IMR-90 (cell line): ENCODE data around the gene MAGEF1. TPM values are rescaled to one million over a fixed set of nuclear protein-coding genes. Genes with fewer than 3 reads are reported as not detected.

ENCODE experiments used
- ATAC-seq: fragments of 200-7000 bp; cut with Tn5 transposase; 2 replicates; pipeline ENCODE4 v1.9.1; 2020; ENCODE audit warnings: low read depth, mild to moderate bottlenecking, moderate library complexity
- BruUV-seq: library from RNA; stranded (reverse); fragments of 400-500 nt; replicated peaks from 2 replicates; lab custom pipeline; 2021; lab: Mats Ljungman, UMichigan
- CTCF ChIA-PET: fragments of 300-600 bp; formaldehyde crosslinking; extraction: SDS; loops from one replicate; lab custom pipeline; 2021; ENCODE audit warnings: antibody characterized with exemption; lab: Yijun Ruan, JAX
- POLR2A ChIA-PET: fragments of 300-600 bp; sonication (Branson Sonifier 250); formaldehyde crosslinking; loops from one replicate; lab custom pipeline; 2022; ENCODE audit warnings: antibody characterized with exemption; ENCODE audit not compliant: unreplicated experiment; lab: Charles Lee
- DNase-seq: peaks from one replicate; pipeline ENCODE4 v3.0.0; 2013
- H2AFZ ChIP-seq: replicated peaks from 2 replicates; pipeline ENCODE3; 2013; ENCODE audit warnings: low read length, mild to moderate bottlenecking; ENCODE audit not compliant: poor library complexity
- H2AK5ac ChIP-seq: 2 replicates; pipeline ENCODE4 v1.6.1; 2013; ENCODE audit warnings: low read depth, low read length, inconsistent platforms
- H2AK9ac ChIP-seq: replicated peaks from 2 replicates; pipeline ENCODE3; 2013; ENCODE audit warnings: mild to moderate bottlenecking, low read depth, low read length, moderate library complexity; ENCODE audit not compliant: poor library complexity
- H2BK120ac ChIP-seq: 2 replicates; pipeline ENCODE4 v1.6.1; 2013; ENCODE audit warnings: low read depth, low read length, inconsistent platforms
- H2BK15ac ChIP-seq: 3 replicates; pipeline ENCODE4 v1.6.1; 2013; ENCODE audit warnings: low read depth, low read length, inconsistent platforms
- H2BK20ac ChIP-seq: 2 replicates; pipeline ENCODE4 v1.6.1; 2013; ENCODE audit warnings: low read depth, mild to moderate bottlenecking, inconsistent platforms, low read length, moderate library complexity
- H2BK5ac ChIP-seq: 2 replicates; pipeline ENCODE4 v1.6.1; 2013; ENCODE audit warnings: mild to moderate bottlenecking, low read depth, low read length, inconsistent platforms; ENCODE audit not compliant: poor library complexity, severe bottlenecking
- H3K14ac ChIP-seq: replicated peaks from 2 replicates; pipeline ENCODE4 v1.6.1; 2013; ENCODE audit warnings: low read depth, low read length, inconsistent platforms
- H3K18ac ChIP-seq: 2 replicates; pipeline ENCODE4 v1.6.1; 2013; ENCODE audit warnings: low read depth, low read length, control low read depth
- H3K23ac ChIP-seq: 2 replicates; pipeline ENCODE4 v1.6.1; 2013; ENCODE audit warnings: low read depth, low read length, inconsistent platforms
- H3K27ac ChIP-seq: 2 replicates; pipeline ENCODE4 v1.5.1; 2013; ENCODE audit warnings: mild to moderate bottlenecking, control low read depth, low read length; ENCODE audit not compliant: insufficient read depth
- H3K27me3 ChIP-seq: 2 replicates; pipeline ENCODE4 v1.6.1; 2013; ENCODE audit warnings: low read length; ENCODE audit not compliant: control insufficient read depth, insufficient read depth
- H3K36me3 ChIP-seq: 2 replicates; pipeline ENCODE4 v1.6.1; 2013; ENCODE audit warnings: low read length, mixed read lengths; ENCODE audit not compliant: control insufficient read depth, insufficient read depth
- H3K4ac ChIP-seq: 2 replicates; pipeline ENCODE4 v1.6.1; 2013; ENCODE audit warnings: low read depth, low read length, inconsistent platforms
- H3K4me1 ChIP-seq: 2 replicates; pipeline ENCODE4 v1.6.1; 2013; ENCODE audit warnings: low read length, mixed read lengths; ENCODE audit not compliant: control insufficient read depth, insufficient read depth
- H3K4me2 ChIP-seq: 2 replicates; pipeline ENCODE4 v1.6.1; 2013; ENCODE audit warnings: low read depth, mild to moderate bottlenecking, control low read depth, low read length, moderate library complexity
- H3K4me3 ChIP-seq: 2 replicates; pipeline ENCODE4 v1.5.1; 2013; ENCODE audit warnings: low read depth, mild to moderate bottlenecking, control low read depth, low read length, moderate library complexity; ENCODE audit not compliant: insufficient read depth
- H3K56ac ChIP-seq: 2 replicates; pipeline ENCODE4 v1.6.1; 2013; ENCODE audit warnings: low read length, inconsistent platforms; ENCODE audit not compliant: insufficient read depth; ENCODE audit errors: extremely low read depth
- H3K79me1 ChIP-seq, 2 experiments: 2 replicates each; pipeline ENCODE4 v1.6.1; 2013; ENCODE audit warnings: low read length in 2 of 2, inconsistent platforms in 1 of 2, low read depth in 1 of 2
- H3K9ac ChIP-seq: 2 replicates; pipeline ENCODE4 v1.6.1; 2013; ENCODE audit warnings: low read depth, low read length, control low read depth
- H3K9me1 ChIP-seq: 2 replicates; pipeline ENCODE4 v1.6.1; 2013; ENCODE audit warnings: low read length, inconsistent platforms; ENCODE audit not compliant: insufficient read depth
- H3K9me3 ChIP-seq: 2 replicates; pipeline ENCODE4 v1.6.1; 2013; ENCODE audit warnings: low read length; ENCODE audit not compliant: control insufficient read depth, insufficient read depth
- H4K20me1 ChIP-seq: 2 replicates; pipeline ENCODE4 v1.6.1; 2013; ENCODE audit warnings: low read length, inconsistent platforms; ENCODE audit not compliant: insufficient read depth
- H4K5ac ChIP-seq: 2 replicates; pipeline ENCODE4 v1.6.1; 2013; ENCODE audit warnings: mild to moderate bottlenecking, low read depth, low read length, control low read depth
- H4K8ac ChIP-seq, 2 experiments: 2 replicates each; pipeline ENCODE4 v1.6.1; 2013; ENCODE audit warnings: low read depth in 2 of 2, low read length in 2 of 2, control low read depth in 1 of 2, inconsistent platforms in 1 of 2
- H4K91ac ChIP-seq: 2 replicates; pipeline ENCODE4 v1.6.1; 2013; ENCODE audit warnings: low read depth, low read length, inconsistent platforms; ENCODE audit not compliant: insufficient read depth
- CEBPB ChIP-seq: IDR thresholded peaks from 2 replicates; pipeline ENCODE4 v1.6.1; 2012; ENCODE audit warnings: low read depth, low read length, improper control_type of control experiment
- CHD1 ChIP-seq: IDR thresholded peaks from 2 replicates; pipeline ENCODE4 v1.6.1; 2012; ENCODE audit warnings: low read depth, low read length, improper control_type of control experiment
- CTCF ChIP-seq: conservative IDR thresholded peaks from 2 replicates; pipeline ENCODE4 v1.5.1; 2012; ENCODE audit warnings: mild to moderate bottlenecking, low read depth, low read length, improper control_type of control experiment
- ELK1 ChIP-seq: fragments of 150-350 bp; IDR thresholded peaks from 2 replicates; pipeline ENCODE4 v1.6.1; 2016; ENCODE audit warnings: low read depth, mild to moderate bottlenecking, low read length, moderate library complexity, borderline replicate concordance
- FOS ChIP-seq: fragments of 150-350 bp; IDR thresholded peaks from 2 replicates; pipeline ENCODE4 v1.6.1; 2016; ENCODE audit warnings: low read depth, low read length
- MAZ ChIP-seq: IDR thresholded peaks from 2 replicates; pipeline ENCODE4 v1.6.1; 2012; ENCODE audit warnings: low read depth, mild to moderate bottlenecking, low read length, improper control_type of control experiment, moderate library complexity, borderline replicate concordance
- MXI1 ChIP-seq: IDR thresholded peaks from 2 replicates; pipeline ENCODE4 v1.6.1; 2012; ENCODE audit warnings: low read depth, mild to moderate bottlenecking, low read length, moderate library complexity, borderline replicate concordance
- RAD21 ChIP-seq: IDR thresholded peaks from 2 replicates; pipeline ENCODE4 v1.6.1; 2012; ENCODE audit warnings: low read length, improper control_type of control experiment
- RCOR1 ChIP-seq: IDR thresholded peaks from 2 replicates; pipeline ENCODE4 v1.6.1; 2012; ENCODE audit warnings: mild to moderate bottlenecking, low read length, improper control_type of control experiment; ENCODE audit not compliant: insufficient replicate concordance
- RFX5 ChIP-seq: IDR thresholded peaks from 2 replicates; pipeline ENCODE4 v1.8.0; 2012; ENCODE audit warnings: low read depth, mild to moderate bottlenecking, low read length, moderate library complexity
- SMC3 ChIP-seq: fragments of 150-350 bp; IDR thresholded peaks from 2 replicates; pipeline ENCODE4 v1.6.1; 2016; ENCODE audit warnings: low read depth, mild to moderate bottlenecking, antibody characterized with exemption, low read length, moderate library complexity
- USF2 ChIP-seq: fragments of 150-350 bp; IDR thresholded peaks from 2 replicates; pipeline ENCODE4 v1.6.1; 2017; ENCODE audit warnings: mild to moderate bottlenecking, antibody characterized with exemption, low read length, low read depth
- WGBS, 2 experiments: methylation state at CpG; one replicate each; pipeline versions ENCODE4 v1.1.5 to v1.1.7; 2013; ENCODE audit warnings: missing lambda C conversion rate in 2 of 2; ENCODE audit not compliant: insufficient read length in 1 of 2; ENCODE audit errors: extremely low coverage in 2 of 2; 5-methylcytosine and 5-hydroxymethylcytosine counted together
- dilution Hi-C: fragments of 300-500 bp; cut with HindIII; formaldehyde crosslinking; loops from one replicate; pipeline ENCODE4 v1.14.3; 2018; ENCODE audit warnings: low sequenced_read_pairs; ENCODE audit not compliant: unreplicated experiment
- in situ Hi-C: fragments of 300-500 bp; cut with MboI; formaldehyde crosslinking; loops from 3 replicates; pipeline ENCODE4 v1.14.3; 2019; ENCODE audit warnings: low sequenced_read_pairs, inconsistent platforms, mixed read lengths
- intact Hi-C: fragments of 100-400 bp; cut with micrococcal nuclease; formaldehyde crosslinking; loops from 2 replicates; pipeline ENCODE4 v1.10.0; 2022
- polyA plus RNA-seq, 3 experiments: library from polyadenylated mRNA; depleted of rRNA; stranded (reverse); fragments of >200 nt; gene quantifications; 2 replicates each; pipeline ENCODE4 v1.2.3, GENCODE V29; 2012; ENCODE audit warnings: low replicate concordance in 1 of 3
- total RNA-seq: library from RNA; depleted of rRNA; stranded (reverse); fragments of >200 nt; gene quantifications from 2 replicates; pipeline ENCODE4 v1.2.3, GENCODE V29; 2012

The MAGEF1 gene
- total and polyA plus RNA-seq, 2 of the 4 experiments (the other 2 are of a cell fraction): 10.6 to 19.4 TPM

GRCh38 chr3:184666442-184666841 is 45.4 kb downstream of the MAGEF1 start:
- dilution Hi-C loops (no loop called here), intact Hi-C loops (no loop called here), in situ Hi-C loops (no loop called here)
- H3K4me2 ChIP-seq: no peak overlapping the region
- H3K9me1 ChIP-seq: no peaks in the 10 kb centered on the region
- TF ChIP-seq FOS (no peak), RFX5 (no peak), USF2 (no peak), SMC3 (no peak), MXI1 (no peak), ELK1 (no peak), RCOR1 (no peak), CTCF (no peak), MAZ (no peak), RAD21 (no peak), CHD1 (no peak), CEBPB (no peak)
- no peak overlapping the region for H2BK20ac ChIP-seq
- H3K18ac ChIP-seq: no peak overlapping the region
- H3K4me3 ChIP-seq: no peak overlapping the region
- ChIA-PET CTCF (no interaction called here), POLR2A (no interaction called here)
- DNase-seq: no peak
- no peak overlapping the region for H3K9ac ChIP-seq
- no peak overlapping the region for H2BK5ac ChIP-seq
- no peaks in the 10 kb centered on the region for H3K9me3 ChIP-seq
- H2AFZ ChIP-seq: no peak overlapping the region
- H2BK15ac ChIP-seq: no peak overlapping the region
- no peak overlapping the region for H2BK120ac ChIP-seq
- H3K14ac ChIP-seq: no peak overlapping the region
- peaks cover 6% of the 10 kb centered on the region; the same call in 1 of the 2 replicates for H3K4me1 ChIP-seq
- H3K27ac ChIP-seq: no peak overlapping the region
- WGBS, 2 experiments: 69% methylated on average over 6 of the region's 9 CpGs; no CpG with 5 or more reads in 1 of the 2 experiments
- H3K23ac ChIP-seq: no peak overlapping the region
- H2AK5ac ChIP-seq: no peak overlapping the region
- no peak overlapping the region for H3K4ac ChIP-seq
- H4K20me1 ChIP-seq: no peaks in the 10 kb centered on the region
- H3K56ac ChIP-seq: no peak overlapping the region
- no peak overlapping the region for H4K5ac ChIP-seq
- peaks cover 26% of the 10 kb centered on the region for H3K27me3 ChIP-seq
- no peak overlapping the region for H4K91ac ChIP-seq
- no peak for ATAC-seq
- no peak overlapping the region for H4K8ac ChIP-seq
- no peak overlapping the region for H2AK9ac ChIP-seq
- no peaks in the 10 kb centered on the region for H3K36me3 ChIP-seq
- no peaks in the 10 kb centered on the region for H3K79me1 ChIP-seq
- BruUV-seq: no TSS peak
